GM06990 (cell line): ENCODE results near the gene SASH1.

Experiments used
- DNase-seq: peaks from one replicate; pipeline ENCODE4 v3.0.0-alpha.2; 2011; ENCODE audit not compliant: insufficient read length; ENCODE audit errors: extremely low read depth
- H3K27me3 ChIP-seq: replicated peaks from 2 replicates; pipeline ENCODE4 v1.6.0; 2011; ENCODE audit warnings: low read length; ENCODE audit not compliant: control insufficient read depth, insufficient read depth
- H3K36me3 ChIP-seq: 2 replicates; pipeline ENCODE4 v1.5.1; 2011; ENCODE audit warnings: low read length; ENCODE audit not compliant: control insufficient read depth, insufficient read depth
- H3K4me3 ChIP-seq: replicated peaks from 2 replicates; pipeline ENCODE4 v1.5.1; 2011; ENCODE audit warnings: low read depth, mild to moderate bottlenecking, control low read depth, low read length
- CTCF ChIP-seq: IDR thresholded peaks from 2 replicates; pipeline ENCODE4 v1.5.1; 2011; ENCODE audit warnings: low read length, control low read depth, mild to moderate bottlenecking, inconsistent platforms; ENCODE audit not compliant: insufficient read depth, poor library complexity, severe bottlenecking

SASH1 gene

GRCh38 chr6:148593130-148593812 lies 250.6 kb downstream of the SASH1 start:
- no peaks in the 10 kb centered on the region for H3K36me3 ChIP-seq
- TF ChIP-seq CTCF: no peak
- no peak overlapping the region for H3K4me3 ChIP-seq
- no peaks in the 10 kb centered on the region for H3K27me3 ChIP-seq
- DNase-seq: no peak

GRCh38 chr6:148593813-148594170 lies 251.2 kb downstream of the SASH1 start:
- no peaks in the 10 kb centered on the region for H3K27me3 ChIP-seq
- TF ChIP-seq CTCF: no peak
- DNase-seq: no peak
- H3K36me3 ChIP-seq: no peaks in the 10 kb centered on the region
- H3K4me3 ChIP-seq: no peak overlapping the region

- H3K4me3 ChIP-seq: no peak overlapping the region
- H3K36me3 ChIP-seq: no peaks in the 10 kb centered on the region
- DNase-seq: no peak
- H3K27me3 ChIP-seq: no peaks in the 10 kb centered on the region
- no peak for TF ChIP-seq CTCF
These were observed 252.9 kb downstream of the SASH1 start for GRCh38 chr6:148595550-148595949.

- Histone ChIP-seq H3K4me3 (no peak overlapping the region), H3K36me3 (no peaks in the 10 kb centered on the region), H3K27me3 (no peaks in the 10 kb centered on the region)
- DNase-seq: no peak
- no peak for TF ChIP-seq CTCF
These were observed 254.3 kb downstream of the SASH1 start for GRCh38 chr6:148596891-148597455.

GRCh38 chr6:148598724-148599123 lies 256.1 kb downstream of the SASH1 start:
- DNase-seq: no peak
- Histone ChIP-seq H3K27me3 (no peaks in the 10 kb centered on the region), H3K4me3 (no peak overlapping the region), H3K36me3 (no peaks in the 10 kb centered on the region)
- TF ChIP-seq CTCF: no peak
